PC-3 (cell line): ENCODE data around the gene ST3GAL4. TPM values are rescaled to one million over a fixed set of nuclear protein-coding genes. Genes with fewer than 3 reads are reported as not detected.

Experiments
- ATAC-seq: fragments of 200-7000 bp; cut with Tn5 transposase; 2 replicates; pipeline ENCODE4 v1.9.1; 2020; ENCODE audit warnings: mild to moderate bottlenecking, moderate library complexity
- BruUV-seq: library from RNA; stranded (reverse); fragments of 400-500 nt; replicated peaks from 2 replicates; lab custom pipeline; 2021; lab: Mats Ljungman, UMichigan
- CTCF ChIA-PET: fragments of 300-600 bp; sonication (Branson Sonifier 250); formaldehyde crosslinking; loops from one replicate; lab custom pipeline; 2022; ENCODE audit warnings: antibody characterized with exemption; lab: Charles Lee
- POLR2A ChIA-PET: fragments of 300-600 bp; sonication (Branson Sonifier 250); formaldehyde crosslinking; loops from one replicate; lab custom pipeline; 2022; ENCODE audit warnings: antibody characterized with exemption; ENCODE audit not compliant: unreplicated experiment; lab: Charles Lee
- DNase-seq: peaks from one replicate; pipeline ENCODE4 v3.0.0-alpha.2; 2015
- H2AFZ ChIP-seq: fragments of 300-600 bp; sonication (generic); 2 replicates; pipeline ENCODE4 v1.6.0; 2016; ENCODE audit warnings: antibody characterized with exemption, low read length
- H3F3A ChIP-seq: fragments of 300-600 bp; sonication (generic); one replicate; pipeline ENCODE4 v1.6.0; 2017; ENCODE audit warnings: antibody characterized with exemption, low read length, control low read depth, mild to moderate bottlenecking; ENCODE audit not compliant: unreplicated experiment
- H3K27ac ChIP-seq: fragments of 300-600 bp; sonication (generic); 2 replicates; pipeline ENCODE4 v1.5.1; 2016; ENCODE audit warnings: mild to moderate bottlenecking, low read length
- H3K27me3 ChIP-seq: fragments of 300-600 bp; sonication (generic); 2 replicates; pipeline ENCODE4 v1.6.1; 2016; ENCODE audit warnings: low read length, mixed read lengths
- H3K36me3 ChIP-seq: fragments of 300-600 bp; sonication (generic); 2 replicates; pipeline ENCODE4 v1.6.1; 2016; ENCODE audit warnings: low read depth, mixed run types, low read length, mixed read lengths
- H3K4me1 ChIP-seq: fragments of 300-600 bp; sonication (generic); 2 replicates; pipeline ENCODE4 v1.5.1; 2016; ENCODE audit warnings: low read length; ENCODE audit not compliant: insufficient read depth
- H3K4me2 ChIP-seq: fragments of 300-600 bp; sonication (generic); 2 replicates; pipeline ENCODE4 v1.6.0; 2016; ENCODE audit warnings: low read length
- H3K4me3 ChIP-seq: fragments of 300-600 bp; sonication (generic); 2 replicates; pipeline ENCODE4 v1.5.1; 2016; ENCODE audit warnings: mild to moderate bottlenecking, low read length, mixed read lengths
- H3K79me2 ChIP-seq: fragments of 300-600 bp; sonication (generic); 2 replicates; pipeline ENCODE4 v1.6.1; 2017; ENCODE audit warnings: low read length, mixed read lengths
- H3K9ac ChIP-seq: fragments of 300-600 bp; sonication (generic); 2 replicates; pipeline ENCODE4 v1.6.0; 2016; ENCODE audit warnings: mild to moderate bottlenecking, low read length
- H3K9me2 ChIP-seq: fragments of 300-600 bp; sonication (generic); replicated peaks from 2 replicates; pipeline ENCODE4 v1.6.1; 2016; ENCODE audit warnings: mixed run types, low read length, mixed read lengths
- H3K9me3 ChIP-seq: fragments of 300-600 bp; sonication (generic); 2 replicates; pipeline ENCODE4 v1.6.1; 2016; ENCODE audit warnings: low read length, mixed read lengths
- H4K20me1 ChIP-seq: fragments of 300-600 bp; sonication (generic); 2 replicates; pipeline ENCODE4 v1.6.1; 2016; ENCODE audit warnings: low read length, mixed read lengths
- CTCF ChIP-seq: fragments of 300-600 bp; sonication (generic); conservative IDR thresholded peaks from 2 replicates; pipeline ENCODE4 v1.5.1; 2017; ENCODE audit warnings: antibody characterized with exemption, low read depth, mild to moderate bottlenecking, low read length
- EZH2 ChIP-seq: fragments of 300-600 bp; sonication (generic); IDR thresholded peaks from one replicate; pipeline ENCODE4 v1.6.1; 2017; ENCODE audit warnings: antibody characterized with exemption, mild to moderate bottlenecking, low read length; ENCODE audit not compliant: unreplicated experiment
- EZH2phosphoT487 ChIP-seq: fragments of 300-600 bp; sonication (generic); IDR thresholded peaks from 2 replicates; pipeline ENCODE4 v1.6.1; 2018; ENCODE audit warnings: mild to moderate bottlenecking, antibody characterized with exemption, low read length, borderline replicate concordance
- intact Hi-C: fragments of 100-400 bp; cut with micrococcal nuclease; formaldehyde crosslinking; loops from 2 replicates; pipeline ENCODE4 v1.9.0; 2023
- total RNA-seq: library from RNA; depleted of rRNA; stranded (reverse); fragments of >200 nt; gene quantifications from 2 replicates; pipeline ENCODE4 v1.2.3, GENCODE V29; 2014

Gene ST3GAL4
- total RNA-seq, 1 experiment from 2014 or later = 126 TPM

GRCh38 chr11:126417091-126417862, 61.8 kb downstream of the ST3GAL4 start:
- no peak overlapping the region for H3K9ac ChIP-seq
- TF ChIP-seq CTCF (no peak), EZH2 (no peak), EZH2phosphoT487 (no peak)
- no peak overlapping the region for H3K4me2 ChIP-seq
- DNase-seq = peak; percentile 21
- no peaks in the 10 kb centered on the region for H4K20me1 ChIP-seq
- BruUV-seq = no TSS peak
- no peak; the same call in 1 of the 2 replicates for ATAC-seq
- intact Hi-C loops = no loop called here
- no peaks in the 10 kb centered on the region for H3K27me3 ChIP-seq
- H3K79me2 ChIP-seq = no peaks in the 10 kb centered on the region
- H3K36me3 ChIP-seq = peaks cover 19% of the 10 kb centered on the region
- peak overlapping the region; percentile 35 for H3K27ac ChIP-seq
- no peaks in the 10 kb centered on the region for H3K9me2 ChIP-seq
- H3K9me3 ChIP-seq = no peaks in the 10 kb centered on the region
- ChIA-PET CTCF (no interaction called here), POLR2A (no interaction called here)
- peaks cover 6% of the 10 kb centered on the region; the same call in 1 of the 2 replicates for H3K4me1 ChIP-seq
- no peak overlapping the region for H2AFZ ChIP-seq
- H3F3A ChIP-seq = no peaks in the 10 kb centered on the region
- H3K4me3 ChIP-seq = no peak overlapping the region

GRCh38 chr11:126418887-126419286, 63.4 kb downstream of the ST3GAL4 start:
- H3K4me2 ChIP-seq = no peak overlapping the region
- TF ChIP-seq CTCF = no peak
- TF ChIP-seq EZH2 = no peak
- no peak for TF ChIP-seq EZH2phosphoT487
- H3K9me3 ChIP-seq = no peaks in the 10 kb centered on the region
- H2AFZ ChIP-seq = no peak overlapping the region
- peaks cover 6% of the 10 kb centered on the region; the same call in 1 of the 2 replicates for H3K4me1 ChIP-seq
- H3K4me3 ChIP-seq = no peak overlapping the region
- CTCF ChIA-PET = no interaction called here
- no peaks in the 10 kb centered on the region for H4K20me1 ChIP-seq
- POLR2A ChIA-PET = interaction anchor here (0.7 kb wide), 1 partner anchor 43 kb away, joined by 3 read pairs; no protein-coding TSS in a partner anchor
- H3K9ac ChIP-seq = no peak overlapping the region
- intact Hi-C loops = no loop called here
- no TSS peak for BruUV-seq
- no peaks in the 10 kb centered on the region for H3K9me2 ChIP-seq
- no peak overlapping the region for H3K27ac ChIP-seq
- no peaks in the 10 kb centered on the region for H3K27me3 ChIP-seq
- no peaks in the 10 kb centered on the region for H3K79me2 ChIP-seq
- no peak for DNase-seq
- no peaks in the 10 kb centered on the region for H3F3A ChIP-seq
- peaks cover 9% of the 10 kb centered on the region for H3K36me3 ChIP-seq
- no peak for ATAC-seq
